ENCODE data around the gene IFNL4.

Gene IFNL4

GRCh38 chr19:39240421-39240820, 8.2 kb downstream of the IFNL4 start:
- H3K9ac ChIP-seq (ENCODE audit: low read depth, low read length, poor library complexity, severe bottlenecking): peak overlapping the region; percentile 38
- peaks cover 56% of the 10 kb centered on the region for H3K4me1 ChIP-seq (ENCODE audit: insufficient read depth, low read length, poor library complexity, severe bottlenecking)
- H2AFZ ChIP-seq (ENCODE audit: low read length): no peak overlapping the region
- H3F3A ChIP-seq (ENCODE audit: low read depth): no peaks in the 10 kb centered on the region; the same call in 1 of the 2 replicates
- TF ChIP-seq CTCF (conservative IDR thresholded peaks at IDR 0.05; ENCODE audit: low read length): no peak
- TF ChIP-seq EZH2phosphoT487 (IDR thresholded peaks at IDR 0.05; ENCODE audit: borderline replicate concordance): no peak
- no peaks in the 10 kb centered on the region for H3K79me2 ChIP-seq (ENCODE audit: insufficient read depth, low read length)
- no peaks in the 10 kb centered on the region for H3K9me3 ChIP-seq (ENCODE audit: insufficient read depth, low read depth, low read length)
- no peak overlapping the region for H3K4me3 ChIP-seq (ENCODE audit: low read length, poor library complexity, severe bottlenecking)
- peak overlapping the region; percentile 24 for H3K4me2 ChIP-seq (ENCODE audit: low read depth, low read length, poor library complexity, severe bottlenecking)
- no peaks in the 10 kb centered on the region for H3K36me3 ChIP-seq (ENCODE audit: insufficient read depth, low read length)
- no peaks in the 10 kb centered on the region for H4K20me1 ChIP-seq (ENCODE audit: insufficient read depth, low read length, poor library complexity, severe bottlenecking)
- no peaks in the 10 kb centered on the region for H3K9me2 ChIP-seq (replicated peaks; ENCODE audit: low read depth, low read length)
- H3K27me3 ChIP-seq (ENCODE audit: insufficient read depth, low read length, poor library complexity, severe bottlenecking): no peaks in the 10 kb centered on the region

GRCh38 chr19:39238944-39239343, 9.7 kb downstream of the IFNL4 start:
- no peaks in the 10 kb centered on the region for H4K20me1 ChIP-seq (ENCODE audit: insufficient read depth, low read length, poor library complexity, severe bottlenecking)
- no peaks in the 10 kb centered on the region for H3K9me2 ChIP-seq (replicated peaks; ENCODE audit: low read depth, low read length)
- H3K4me3 ChIP-seq (ENCODE audit: low read length, poor library complexity, severe bottlenecking): no peak overlapping the region
- no peaks in the 10 kb centered on the region for H3K36me3 ChIP-seq (ENCODE audit: insufficient read depth, low read length)
- no peak overlapping the region for H2AFZ ChIP-seq (ENCODE audit: low read length)
- no peaks in the 10 kb centered on the region for H3K27me3 ChIP-seq (ENCODE audit: insufficient read depth, low read length, poor library complexity, severe bottlenecking)
- H3K79me2 ChIP-seq (ENCODE audit: insufficient read depth, low read length): no peaks in the 10 kb centered on the region
- peaks cover 56% of the 10 kb centered on the region for H3K4me1 ChIP-seq (ENCODE audit: insufficient read depth, low read length, poor library complexity, severe bottlenecking)
- H3F3A ChIP-seq (ENCODE audit: low read depth): no peaks in the 10 kb centered on the region; the same call in 1 of the 2 replicates
- peak overlapping the region; percentile 71 for H3K9ac ChIP-seq (ENCODE audit: low read depth, low read length, poor library complexity, severe bottlenecking)
- TF ChIP-seq CTCF (conservative IDR thresholded peaks at IDR 0.05; ENCODE audit: low read length): no peak
- peak overlapping the region; percentile 82 for H3K4me2 ChIP-seq (ENCODE audit: low read depth, low read length, poor library complexity, severe bottlenecking)
- no peaks in the 10 kb centered on the region for H3K9me3 ChIP-seq (ENCODE audit: insufficient read depth, low read depth, low read length)

- Histone ChIP-seq H3K36me3 (ENCODE audit: insufficient read depth, low read length) (no peaks in the 10 kb centered on the region), H3K27me3 (ENCODE audit: insufficient read depth, low read length, poor library complexity, severe bottlenecking) (no peaks in the 10 kb centered on the region), H3K79me2 (ENCODE audit: insufficient read depth, low read length) (no peaks in the 10 kb centered on the region), H4K20me1 (ENCODE audit: insufficient read depth, low read length, poor library complexity, severe bottlenecking) (no peaks in the 10 kb centered on the region), H3K4me1 (ENCODE audit: insufficient read depth, low read length, poor library complexity, severe bottlenecking) (peaks cover 56% of the 10 kb centered on the region), H3K9ac (ENCODE audit: low read depth, low read length, poor library complexity, severe bottlenecking) (peak overlapping the region; percentile 71), H3K9me2 (replicated peaks; ENCODE audit: low read depth, low read length) (no peaks in the 10 kb centered on the region), H3F3A (ENCODE audit: low read depth) (no peaks in the 10 kb centered on the region; the same call in 1 of the 2 replicates), H3K9me3 (ENCODE audit: insufficient read depth, low read depth, low read length) (no peaks in the 10 kb centered on the region), H3K4me2 (ENCODE audit: low read depth, low read length, poor library complexity, severe bottlenecking) (peak overlapping the region; percentile 82), H2AFZ (ENCODE audit: low read length) (no peak overlapping the region), H3K4me3 (ENCODE audit: low read length, poor library complexity, severe bottlenecking) (peak overlapping the region; percentile 74)
- no peak for TF ChIP-seq EZH2phosphoT487 (IDR thresholded peaks at IDR 0.05; ENCODE audit: borderline replicate concordance)
These were observed 10.4 kb downstream of the IFNL4 start for GRCh38 chr19:39238209-39238608.
